GM10266 (cell line): Measurements from ENCODE around the gene GSK3A.

Experiments used
- DNase-seq: peaks from one replicate; pipeline ENCODE4 v3.0.0; 2012; ENCODE audit errors: extremely low spot score
- CTCF ChIP-seq: IDR thresholded peaks from 2 replicates; pipeline ENCODE4 v1.5.1; 2012; ENCODE audit warnings: mild to moderate bottlenecking, low read depth; ENCODE audit not compliant: control insufficient read depth, insufficient read depth; ENCODE audit errors: missing control alignments

Gene GSK3A

DNA sequence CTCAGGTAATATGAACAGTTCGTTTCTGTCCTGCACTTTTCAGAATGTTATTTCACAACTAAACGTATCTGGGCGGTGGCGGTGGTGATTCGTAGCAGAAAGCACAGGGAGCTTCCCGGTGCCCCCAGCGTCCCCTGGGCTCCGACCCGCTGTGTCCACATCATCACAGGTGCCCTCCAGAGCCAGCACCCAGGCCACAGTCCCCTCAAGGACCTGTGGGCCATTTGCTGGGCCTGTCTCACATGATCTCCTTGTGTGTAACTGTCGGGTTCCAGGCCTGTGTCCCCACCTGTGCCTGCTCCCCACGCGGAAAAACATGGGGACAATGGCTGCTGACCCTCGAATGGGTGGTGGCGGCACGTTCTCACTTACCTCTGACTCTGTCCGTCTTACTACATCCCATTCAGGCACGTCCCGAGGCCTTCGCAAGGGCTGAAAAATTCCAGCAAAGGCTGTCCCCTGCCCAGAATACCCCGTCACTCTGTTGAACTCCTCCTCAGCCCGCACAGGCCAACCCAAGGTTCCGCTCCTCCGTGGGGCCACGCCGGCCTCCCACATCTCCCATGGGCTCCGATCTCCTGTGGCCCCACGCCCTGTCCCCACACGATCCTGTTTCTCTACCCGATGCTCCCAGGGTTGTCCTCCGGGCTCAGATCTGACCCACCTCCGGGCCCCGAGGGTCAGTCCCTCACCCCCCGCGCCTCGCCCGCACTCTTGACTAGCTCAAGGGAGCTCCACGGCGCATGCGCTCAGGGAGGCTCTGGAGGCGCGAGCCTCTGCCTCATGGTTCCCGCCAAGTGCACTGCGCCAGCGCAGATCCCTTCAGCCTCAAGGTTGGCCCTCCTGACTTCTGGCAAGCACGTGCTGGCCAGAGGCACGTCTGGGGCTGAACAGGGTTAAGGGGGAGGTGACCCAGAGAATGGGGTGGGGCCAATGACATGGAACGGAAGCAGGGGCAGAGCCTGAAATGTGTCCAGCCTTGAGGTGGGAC is 46.1 kb downstream of the GSK3A start:
- no peak for DNase-seq
- TF ChIP-seq CTCF: no peak

GRCh38 chr19:42193706-42194105 is 48.7 kb downstream of the GSK3A start:
- no peak for DNase-seq
- TF ChIP-seq CTCF: no peak

GRCh38 chr19:42193294-42193693 is 49.1 kb downstream of the GSK3A start:
- no peak for TF ChIP-seq CTCF
- no peak for DNase-seq

- DNase-seq: no peak
- TF ChIP-seq CTCF: no peak
These were observed 50.5 kb downstream of the GSK3A start for GRCh38 chr19:42191855-42192254.

GRCh38 chr19:42191330-42191729 is 51.1 kb downstream of the GSK3A start:
- no peak for DNase-seq

DNA sequence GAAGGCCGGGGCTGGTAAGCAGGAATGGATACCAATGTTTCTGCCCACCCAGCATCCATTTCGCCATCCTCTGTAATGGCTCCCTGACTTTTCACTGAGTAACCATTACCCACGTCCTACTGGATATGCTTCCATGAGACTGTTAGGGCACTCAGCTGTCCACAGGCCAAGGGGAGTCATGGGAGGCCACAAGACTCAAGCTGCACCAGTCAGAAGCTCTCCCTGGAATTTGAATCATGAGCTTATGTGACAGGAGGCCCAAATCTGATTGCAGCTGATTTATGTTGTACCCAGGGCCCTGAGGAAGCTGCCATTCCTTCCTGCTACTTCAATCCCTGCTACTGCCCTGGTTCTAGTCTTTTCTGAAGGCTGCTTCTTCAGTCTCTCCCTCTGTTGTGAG is 53.3 kb downstream of the GSK3A start:
- DNase-seq: no peak
- no peak for TF ChIP-seq CTCF

More at GRCh38 chr19:42191330-42191729, 51.1 kb downstream of the GSK3A start:
- no peak for TF ChIP-seq CTCF

- no peak for DNase-seq
- TF ChIP-seq CTCF: no peak
These were observed 53.7 kb downstream of the GSK3A start for GRCh38 chr19:42188665-42189064.
